ENCODE measurements around the gene ERI3.

ERI3 gene, protein sequence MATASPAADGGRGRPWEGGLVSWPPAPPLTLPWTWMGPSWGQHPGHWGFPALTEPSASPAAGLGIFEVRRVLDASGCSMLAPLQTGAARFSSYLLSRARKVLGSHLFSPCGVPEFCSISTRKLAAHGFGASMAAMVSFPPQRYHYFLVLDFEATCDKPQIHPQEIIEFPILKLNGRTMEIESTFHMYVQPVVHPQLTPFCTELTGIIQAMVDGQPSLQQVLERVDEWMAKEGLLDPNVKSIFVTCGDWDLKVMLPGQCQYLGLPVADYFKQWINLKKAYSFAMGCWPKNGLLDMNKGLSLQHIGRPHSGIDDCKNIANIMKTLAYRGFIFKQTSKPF

GRCh38 chr1:44354840-44355581 lies at the start of gene ERI3:
ERI3 (minus strand) TSS chr1:44355257; CDS start chr1:44355026, 231 bp downstream.
- peak; percentile 89 to 94 for DNase-seq (ENCODE audit: low read depth in 2 of 2)

- no peak for DNase-seq (ENCODE audit: low read depth in 2 of 2)
These were observed 46.5 kb upstream of the ERI3 start for GRCh38 chr1:44401256-44402228.

- no peak for DNase-seq (ENCODE audit: low read depth in 2 of 2)
These were observed 35.2 kb upstream of the ERI3 start for GRCh38 chr1:44390277-44390676.

- DNase-seq (ENCODE audit: low read depth in 2 of 2), result no peak
These were observed 34.4 kb upstream of the ERI3 start for GRCh38 chr1:44389437-44389836.

GRCh38 chr1:44388551-44388950 lies 33.5 kb upstream of the ERI3 start:
- DNase-seq (ENCODE audit: low read depth in 2 of 2), result no peak

DNA sequence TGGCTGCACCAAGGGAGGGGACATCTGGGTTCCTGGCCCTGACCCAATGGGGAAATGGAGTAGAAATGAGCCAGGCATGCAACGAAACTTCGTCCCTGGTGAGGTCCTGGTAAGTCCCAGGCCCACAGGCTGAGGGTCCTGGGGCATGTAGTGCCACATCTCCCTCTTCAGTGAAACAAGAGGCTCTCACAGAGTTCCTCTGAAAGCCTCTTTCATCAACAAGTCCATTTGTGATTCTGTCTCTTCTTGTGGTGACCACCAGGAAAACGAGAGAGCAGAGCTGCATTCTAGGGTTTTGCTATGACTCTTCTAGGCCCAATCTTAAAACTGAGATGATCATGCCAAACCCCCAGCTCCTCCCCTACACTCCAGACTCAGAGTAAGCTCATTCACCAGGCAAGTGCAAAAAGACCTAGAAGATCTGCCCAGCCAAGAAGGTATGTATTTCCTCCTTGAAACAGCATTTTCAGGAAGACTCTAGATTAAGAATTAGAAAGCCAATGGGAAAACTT lies 25.7 kb upstream of the ERI3 start:
- no peak for DNase-seq (ENCODE audit: low read depth in 2 of 2)

DNA sequence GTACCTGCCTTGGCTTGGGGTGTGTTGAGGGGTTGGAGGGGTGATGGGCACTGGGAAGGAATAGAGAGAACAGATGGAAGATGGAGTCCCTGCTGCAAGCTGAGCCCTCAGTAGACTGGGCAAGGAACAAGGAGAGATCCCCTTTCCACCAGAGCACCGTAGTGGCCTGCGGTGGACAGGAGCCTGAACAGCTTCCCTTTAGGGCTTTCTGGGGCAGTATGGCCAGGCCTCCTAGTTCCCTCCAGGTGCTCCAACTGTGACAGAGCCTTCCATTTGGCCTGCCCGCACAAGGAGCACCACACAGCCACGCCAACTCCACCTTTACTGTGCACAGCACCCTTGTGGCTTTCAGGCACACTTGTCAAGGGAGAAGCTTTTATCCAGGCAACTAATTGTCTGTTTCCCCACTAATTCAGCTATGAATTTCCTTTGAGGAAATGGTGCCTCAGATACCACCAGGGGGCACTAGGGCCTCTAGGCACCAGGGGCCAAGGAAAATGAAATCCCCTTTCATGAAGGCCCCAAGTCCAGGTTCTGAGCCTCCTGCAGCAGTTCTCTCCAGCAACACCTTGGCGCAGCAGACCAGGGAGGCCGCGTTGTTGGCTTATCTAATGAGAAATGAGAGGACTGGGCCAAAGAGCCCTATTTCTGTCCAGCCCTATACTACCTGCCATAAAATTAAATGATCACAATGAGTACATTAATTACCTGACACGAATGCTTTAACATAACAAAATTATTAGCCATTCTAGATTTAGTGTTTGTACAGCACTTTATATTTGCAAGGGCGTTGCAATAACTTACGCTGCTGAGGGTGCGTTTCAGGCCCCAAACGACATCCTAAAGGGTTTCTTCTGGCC lies 23.1 kb upstream of the ERI3 start:
- peak; percentile 14 to 26 for DNase-seq (ENCODE audit: low read depth in 2 of 2)

DNA sequence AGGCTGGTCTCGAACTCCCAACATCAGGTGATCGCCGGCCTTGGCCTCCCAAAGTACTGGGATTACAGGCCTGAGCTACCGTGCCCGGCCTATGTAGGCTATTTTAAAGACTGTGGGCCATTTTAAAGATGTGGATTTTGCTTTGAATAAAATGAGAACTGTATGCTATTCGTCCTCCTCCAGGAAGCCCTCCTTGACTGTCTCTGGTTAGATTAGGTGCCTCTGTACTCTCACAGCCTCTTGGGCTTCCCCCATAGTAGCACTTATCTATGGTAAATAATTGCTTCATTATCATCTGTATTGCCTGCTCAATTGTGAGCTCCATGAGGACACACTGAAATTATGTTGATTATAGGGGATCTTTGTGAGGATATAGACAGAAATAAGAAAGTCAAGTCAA lies 20.5 kb upstream of the ERI3 start:
- DNase-seq (ENCODE audit: low read depth in 2 of 2), result no peak

DNA sequence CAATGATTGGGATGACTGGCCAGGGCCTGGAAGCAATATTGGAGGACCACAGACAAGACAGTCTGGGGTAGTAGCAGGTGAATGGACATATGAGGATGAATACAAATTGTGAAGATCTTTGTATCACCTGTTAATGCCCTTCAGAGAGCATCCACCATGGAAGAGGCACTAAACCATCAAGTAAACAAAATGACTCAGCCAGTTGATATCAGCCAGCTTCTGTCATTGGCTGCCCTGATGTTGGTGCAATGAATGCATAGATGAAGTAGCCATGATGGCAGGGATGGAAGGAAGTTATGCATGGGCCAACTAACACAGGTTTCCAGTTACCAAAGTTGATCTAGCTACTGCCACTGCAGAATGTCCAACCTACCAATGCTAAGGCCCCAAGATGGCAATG lies 16.1 kb upstream of the ERI3 start:
- no peak for DNase-seq (ENCODE audit: low read depth in 2 of 2)

DNA sequence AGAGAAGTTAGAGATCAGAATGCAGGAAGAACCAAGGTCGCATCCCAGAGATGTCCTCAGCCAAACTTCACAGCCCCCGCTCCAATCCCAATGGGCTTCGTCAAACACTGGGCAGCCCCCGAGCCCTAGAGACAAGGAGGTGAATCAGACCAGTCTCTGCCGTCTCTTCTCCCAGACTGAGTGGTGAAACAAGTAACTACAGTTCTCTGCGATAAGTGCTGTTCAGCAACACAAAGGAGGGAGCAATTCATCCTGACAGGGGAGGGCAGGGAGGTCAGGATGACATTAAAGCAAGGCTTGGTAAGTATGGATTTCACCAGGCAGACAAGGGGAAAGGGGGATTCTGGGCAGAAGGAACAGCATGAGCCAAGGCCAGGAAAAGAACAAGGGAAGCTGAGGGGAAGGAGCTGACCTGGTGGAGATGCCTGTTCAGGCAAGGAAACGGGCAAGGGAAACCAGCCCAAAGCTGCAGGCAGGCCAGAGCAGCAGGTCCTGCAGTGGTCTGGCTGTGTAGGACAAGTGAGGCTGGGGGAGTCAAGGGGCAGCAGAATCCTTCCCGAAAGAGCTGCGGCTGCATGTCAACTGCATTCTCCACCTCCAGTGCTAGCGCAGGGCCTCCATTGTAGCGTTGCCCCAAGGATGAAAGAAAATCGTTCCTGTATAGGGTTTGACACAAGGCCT lies 13.6 kb upstream of the ERI3 start:
- DNase-seq (ENCODE audit: low read depth in 2 of 2), result no peak

DNA sequence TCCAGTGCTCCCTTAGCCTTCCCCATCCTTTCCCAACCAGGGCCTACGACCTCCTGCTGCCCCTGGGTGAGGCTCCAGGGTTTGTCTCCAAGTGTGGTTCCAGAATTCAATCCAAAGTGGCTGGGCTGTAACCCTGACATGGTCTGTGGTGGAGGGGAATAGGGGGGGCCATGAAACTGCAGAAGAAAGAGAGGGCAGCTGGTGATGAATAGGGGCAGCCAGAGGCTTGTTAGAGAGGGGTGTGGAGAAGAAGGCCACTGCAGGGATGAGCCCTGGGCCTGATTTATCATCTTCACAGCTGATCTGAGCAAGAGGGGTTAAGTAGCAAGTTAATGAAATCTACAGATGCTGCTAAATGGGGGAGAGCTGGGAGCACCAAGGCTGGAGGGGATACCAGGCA lies 12.9 kb upstream of the ERI3 start:
- DNase-seq (ENCODE audit: low read depth in 2 of 2), result no peak

GRCh38 chr1:44366371-44366975 lies 11.4 kb upstream of the ERI3 start:
- no peak for DNase-seq (ENCODE audit: low read depth in 2 of 2)

DNA sequence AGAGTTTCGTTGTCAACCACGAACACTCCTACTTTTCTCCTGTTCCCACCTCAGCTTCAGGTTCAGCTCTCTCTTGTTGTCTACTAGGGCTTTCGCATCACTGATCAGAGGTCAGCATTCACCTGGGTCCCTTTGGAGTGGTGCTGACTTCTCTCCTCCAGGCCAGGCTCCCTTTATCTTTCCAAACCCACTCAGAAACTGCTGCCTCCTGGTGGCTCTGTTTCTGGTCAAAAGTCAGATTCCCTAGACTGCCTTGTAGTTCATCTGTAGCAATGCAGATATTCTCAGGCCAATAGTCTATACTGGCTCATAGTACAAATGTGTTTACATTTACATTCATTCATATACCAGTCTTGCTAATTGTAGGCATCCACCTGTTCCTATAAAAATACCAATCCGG lies 6.4 kb upstream of the ERI3 start:
- DNase-seq (ENCODE audit: low read depth in 2 of 2), result no peak

- DNase-seq (ENCODE audit: low read depth in 2 of 2), result no peak
These were observed 4.3 kb upstream of the ERI3 start for GRCh38 chr1:44359234-44359935.

DNA sequence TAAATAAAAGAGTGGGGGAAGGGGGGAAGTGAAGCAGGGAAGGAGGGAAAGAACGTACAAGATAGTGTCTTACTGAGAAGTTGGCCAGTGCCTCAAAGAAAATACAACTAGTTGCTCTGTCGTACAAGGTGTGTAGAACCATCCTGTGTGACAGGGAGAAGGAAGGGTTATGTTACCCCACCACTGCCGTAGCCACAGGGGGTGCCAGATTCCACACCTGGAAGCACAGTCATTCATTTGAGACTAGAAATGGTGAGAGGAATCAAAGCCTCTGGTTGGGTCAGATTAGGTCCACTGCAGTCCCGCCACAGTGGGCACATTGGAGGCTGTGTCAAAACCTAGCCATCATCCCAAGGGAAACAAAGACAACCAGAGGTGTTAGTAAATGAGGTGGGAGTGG lies 2.7 kb upstream of the ERI3 start:
- no peak for DNase-seq (ENCODE audit: low read depth in 2 of 2)

GRCh38 chr1:44355582-44356305 lies 687 bp upstream of the ERI3 start:
- no peak for DNase-seq (ENCODE audit: low read depth in 2 of 2)

DNA sequence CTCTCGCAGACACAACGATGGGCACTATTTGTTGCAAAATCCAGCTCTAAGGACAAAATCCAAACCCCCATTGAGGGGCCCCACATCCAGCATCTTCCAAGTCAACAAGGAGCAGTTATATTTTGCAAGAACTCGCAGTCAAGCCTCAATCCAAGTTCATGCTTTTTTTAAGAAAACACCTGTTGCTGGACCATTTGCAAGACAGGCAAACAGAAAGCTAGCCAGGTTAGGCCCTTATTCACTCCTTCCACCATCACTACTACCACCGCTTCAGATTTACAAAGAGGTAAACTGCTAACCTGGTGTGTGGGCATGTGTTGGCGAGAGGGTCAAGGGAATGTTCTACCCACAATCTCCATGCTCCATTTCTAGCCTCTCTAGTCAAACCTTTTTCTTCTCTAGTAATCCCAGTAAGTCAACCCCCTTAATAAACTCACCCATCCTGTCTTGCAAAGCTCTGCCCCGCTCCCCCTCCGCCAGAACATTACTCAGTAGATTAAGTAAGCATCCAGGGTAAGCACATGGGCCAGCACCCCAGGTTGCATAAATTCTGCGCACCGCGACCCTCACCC lies 703 bp downstream of the ERI3 start:
- DNase-seq (ENCODE audit: low read depth in 2 of 2), result no peak

GRCh38 chr1:44353604-44354003 lies 1.5 kb downstream of the ERI3 start:
- DNase-seq (ENCODE audit: low read depth in 2 of 2), result no peak
